Left forelimb (tissue), 1 donor: Measurements from ENCODE around the gene C1S.
A peak's percentile ranks its signal among the peaks of the same experiment; 100 is the strongest.
"Not testable (repeated sequence)": the region's sequence is repeated elsewhere in the genome, so short reads cannot be mapped to it uniquely, and the experiment has no call there.

Experiments used
- DNase-seq: peaks from one replicate; pipeline ENCODE4 v3.0.0-alpha.2; 2018; ENCODE audit warnings: low spot score

The C1S gene

DNA sequence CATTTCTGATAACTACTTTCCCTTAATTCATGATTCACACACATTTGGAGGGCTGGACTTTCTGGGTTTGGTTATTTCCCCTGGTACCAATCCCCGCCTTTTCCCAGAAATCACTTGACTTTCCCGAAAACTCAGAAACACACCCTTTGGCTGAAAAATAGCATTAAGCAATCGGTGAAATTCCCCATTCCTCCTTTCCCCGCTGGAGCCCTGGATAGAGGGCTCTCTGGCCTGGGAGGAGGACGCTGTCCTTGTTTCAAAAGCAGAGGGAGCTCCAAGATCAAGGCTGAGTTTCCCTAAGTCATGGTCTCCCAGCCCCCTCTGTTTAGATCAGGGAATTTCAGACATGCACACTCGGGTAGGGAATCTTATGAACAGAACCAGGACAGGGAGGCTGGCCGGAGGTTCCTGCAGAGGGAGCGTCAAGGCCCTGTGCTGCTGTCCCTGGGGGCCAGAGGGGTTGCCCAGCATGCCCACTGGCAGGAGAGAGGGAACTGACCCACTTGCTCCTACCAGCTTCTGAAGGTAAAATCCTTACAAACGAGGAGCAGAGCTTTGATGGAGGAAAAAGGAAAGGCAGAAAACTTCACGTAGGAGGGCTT lies at the start of gene C1S:
Gene C1S (plus strand): TSS at position 366 of the 602 bp plus-strand sequence. CDS start 1,195 bp downstream, outside the sequence.
- DNase-seq = peak; percentile 77

- not testable (repeated sequence) for DNase-seq
Measured at GRCh38 chr12:7011398-7011797, 49.1 kb upstream of the C1S start.

DNA sequence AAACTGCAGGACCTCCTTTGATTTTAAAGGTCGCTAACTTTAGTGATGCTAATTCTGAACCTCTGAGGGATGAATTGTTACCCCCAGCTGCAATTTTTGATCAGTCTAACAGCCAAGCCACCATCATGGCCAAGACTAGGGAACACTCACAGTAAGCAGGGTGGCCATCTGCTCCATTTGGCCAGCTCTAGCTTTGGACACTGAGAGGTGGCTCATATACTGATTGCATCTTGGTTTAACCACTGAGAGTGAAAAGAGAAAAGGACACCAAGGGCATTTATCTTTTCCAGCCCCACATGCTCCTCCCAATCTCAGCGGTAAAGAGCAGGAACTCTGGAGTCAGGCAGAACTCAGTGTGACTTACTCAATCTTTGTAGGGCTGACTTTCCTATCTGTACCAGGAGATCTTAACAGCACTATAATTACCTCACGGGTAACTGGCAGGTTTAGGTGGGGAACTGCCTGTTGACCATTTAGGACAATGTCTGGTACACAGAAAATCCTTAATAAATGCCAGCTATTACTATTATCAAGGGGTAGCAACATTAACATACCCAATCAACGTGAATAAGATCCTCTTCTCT lies 48.4 kb upstream of the C1S start:
- no peak for DNase-seq

DNA sequence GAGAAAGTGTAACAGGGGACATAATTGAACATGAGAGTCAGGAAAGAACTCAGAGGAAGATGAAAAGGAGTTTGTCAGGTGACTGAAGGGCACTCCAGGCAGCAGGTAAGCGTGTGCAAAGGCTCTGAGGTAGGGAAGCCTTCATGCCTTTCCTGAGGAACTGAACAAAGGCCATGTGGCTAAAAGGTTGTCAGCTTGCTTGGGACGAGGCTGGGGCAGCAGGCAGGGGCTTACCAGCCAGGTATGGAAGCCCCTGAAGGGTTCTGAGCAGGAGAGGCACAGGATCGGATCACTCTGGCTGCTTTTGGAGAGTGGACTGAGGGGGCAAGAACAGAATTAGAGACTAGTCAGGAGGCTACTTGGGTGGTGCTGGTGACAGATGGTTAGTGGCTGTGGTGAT lies 47.4 kb upstream of the C1S start:
- DNase-seq = no peak

DNA sequence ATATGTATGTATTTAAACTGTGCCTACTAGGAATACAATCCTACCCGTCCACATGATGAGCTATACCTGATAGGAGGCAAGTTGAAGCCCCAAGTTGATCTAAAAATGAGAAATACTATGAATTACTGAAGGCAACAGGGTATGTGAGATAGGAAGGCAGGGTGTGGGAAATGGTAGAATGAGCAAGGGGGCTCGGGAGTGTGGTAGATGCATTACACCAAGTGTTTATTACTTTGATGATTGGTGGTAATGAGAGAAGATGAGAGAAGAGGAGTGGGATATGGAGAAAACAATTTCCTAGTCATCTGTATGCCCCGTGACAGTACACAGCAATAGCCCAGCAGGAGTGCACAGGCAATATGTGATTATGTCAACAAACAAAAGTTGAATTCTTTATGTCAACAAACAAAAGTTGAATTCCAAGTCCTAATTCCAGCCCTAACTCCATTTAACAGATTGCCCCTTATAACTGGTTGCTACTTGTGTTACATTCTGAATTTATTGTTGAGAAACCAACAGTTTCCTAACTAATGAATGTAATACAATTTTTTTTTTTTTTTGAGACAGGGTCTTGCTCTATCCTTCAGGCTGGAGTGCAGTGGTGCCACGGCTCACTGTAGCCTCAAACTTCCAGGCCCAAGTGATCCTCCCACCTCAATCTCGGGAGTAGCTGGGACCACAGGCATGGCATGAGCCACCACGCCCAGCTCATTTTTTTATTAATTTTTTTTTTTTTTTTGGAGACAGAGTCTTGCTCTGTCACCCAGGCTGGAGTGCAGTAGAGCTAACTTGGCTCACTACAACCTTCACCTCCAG lies 44.8 kb upstream of the C1S start:
- no peak for DNase-seq

GRCh38 chr12:7016958-7017571 lies 43.5 kb upstream of the C1S start:
- no peak for DNase-seq

GRCh38 chr12:7017870-7018349 lies 42.6 kb upstream of the C1S start:
- DNase-seq = no peak

GRCh38 chr12:7018350-7019042 lies 42.0 kb upstream of the C1S start, which contains the start of gene LPCAT3:
Gene LPCAT3 (minus strand): TSS chr12:7018476. CDS start chr12:7018424, 52 bp downstream.
- peak; percentile 98 for DNase-seq

DNA sequence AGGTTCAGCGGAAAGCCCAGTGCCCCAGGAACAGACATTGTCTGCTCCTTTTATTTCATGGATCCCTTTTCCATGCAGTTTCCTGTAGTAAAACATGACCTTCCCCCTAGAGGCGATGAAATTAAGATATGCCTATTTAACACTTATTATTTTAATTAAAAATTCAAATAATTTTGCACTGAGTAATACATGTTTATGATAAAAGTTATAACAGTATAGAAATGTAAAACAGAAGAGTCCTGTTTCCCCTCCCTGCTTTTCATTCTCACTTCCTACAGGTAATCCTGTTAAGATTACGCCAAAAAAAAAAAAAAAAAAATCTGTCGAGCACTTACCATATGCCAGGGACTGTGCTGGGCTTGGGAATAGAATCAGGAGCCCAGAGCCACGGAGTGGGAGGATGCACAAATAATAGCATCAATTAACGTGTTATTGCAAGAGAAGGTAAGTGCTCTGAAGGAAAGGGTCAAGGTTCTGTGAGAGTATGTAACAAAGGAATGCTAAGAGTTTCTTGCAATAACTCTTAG lies 41.4 kb upstream of the C1S start:
- DNase-seq = no peak

- DNase-seq = no peak
Measured at GRCh38 chr12:7021956-7022355, 38.6 kb upstream of the C1S start.

DNA sequence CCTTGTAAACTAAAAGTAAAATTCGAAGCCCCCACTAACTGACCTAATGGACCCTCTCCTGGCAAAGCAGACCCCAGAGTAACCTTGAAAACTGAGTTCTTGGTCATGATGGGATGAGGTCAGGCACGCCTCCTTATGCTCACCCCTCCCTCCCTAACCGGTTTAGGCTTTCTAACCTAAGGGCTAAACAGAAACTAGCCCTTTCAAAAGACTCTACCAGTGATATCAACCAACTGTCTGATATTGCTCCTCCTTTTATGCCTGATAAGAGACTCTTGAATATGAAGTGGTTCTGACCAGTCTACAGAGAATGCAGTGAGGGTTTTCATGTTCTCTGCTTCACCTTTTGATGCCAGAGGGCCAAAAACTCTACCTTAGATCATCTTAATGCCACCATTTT lies 37.4 kb upstream of the C1S start:
- DNase-seq = no peak

- DNase-seq = no peak
Measured at GRCh38 chr12:7026854-7027253, 33.7 kb upstream of the C1S start.

GRCh38 chr12:7031306-7031705 lies 29.2 kb upstream of the C1S start:
- DNase-seq = no peak

DNA sequence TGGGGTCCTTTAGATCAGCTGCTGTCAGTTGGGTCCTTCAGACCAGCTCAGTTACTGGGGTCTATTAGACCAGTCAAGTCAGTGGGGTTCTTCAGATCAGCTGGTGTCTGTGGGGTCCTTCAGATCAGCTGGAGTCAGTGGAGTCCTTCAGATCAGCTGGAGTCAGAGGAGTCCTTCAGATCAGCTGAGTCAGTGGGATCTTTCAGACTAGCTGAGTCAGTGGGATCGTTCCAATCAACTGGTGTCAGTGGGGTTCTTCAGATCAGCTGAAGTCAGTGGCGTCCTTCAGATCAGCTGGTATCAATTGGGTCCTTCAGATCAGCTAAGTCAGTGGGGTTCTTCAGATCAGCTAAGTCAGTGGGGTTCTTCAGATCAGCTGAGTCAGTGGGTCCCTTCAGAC lies 27.5 kb upstream of the C1S start:
- DNase-seq = no peak

GRCh38 chr12:7034464-7034863 lies 26.1 kb upstream of the C1S start:
- no peak for DNase-seq

- no peak for DNase-seq
Measured at GRCh38 chr12:7035463-7035862, 25.1 kb upstream of the C1S start.

DNA sequence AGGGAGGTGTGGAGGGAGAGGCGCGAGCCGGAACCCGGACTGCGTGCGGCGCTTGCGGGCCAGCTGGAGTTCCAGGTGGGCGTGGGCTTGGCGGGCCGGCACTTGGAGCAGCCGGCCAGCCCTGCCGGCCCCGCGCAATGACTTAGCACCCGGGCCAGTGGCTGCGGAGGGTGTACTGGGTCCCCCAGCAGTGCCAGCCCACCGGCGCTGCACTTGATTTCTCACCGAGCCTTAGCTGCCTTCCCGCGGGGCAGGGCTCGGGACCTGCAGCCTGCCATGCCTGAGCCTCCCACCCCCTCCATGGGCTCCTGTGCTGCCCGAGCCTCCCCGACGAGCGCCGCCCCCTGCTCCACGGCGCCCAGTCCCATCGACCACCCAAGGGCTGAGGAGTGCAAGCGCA lies 23.1 kb upstream of the C1S start:
- not testable (repeated sequence) for DNase-seq

DNA sequence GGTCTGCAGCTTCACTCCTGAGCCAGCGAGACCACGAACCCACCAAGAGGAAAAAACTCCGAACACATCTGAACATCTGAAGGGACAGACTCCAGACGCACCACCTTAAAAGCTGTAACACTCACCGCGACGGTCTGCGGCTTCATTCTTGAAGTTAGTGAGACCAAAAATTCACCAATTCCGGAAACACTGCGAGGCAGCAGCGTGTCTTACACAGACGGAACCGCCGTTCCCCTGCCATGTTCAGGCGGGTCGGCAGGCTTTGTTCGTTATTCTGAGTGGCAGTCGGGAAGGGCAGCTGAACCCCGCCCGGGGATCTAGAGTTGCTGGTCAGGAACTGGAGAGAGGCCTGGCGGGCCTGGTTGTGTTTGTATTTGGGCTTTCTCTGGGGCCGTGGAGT lies 21.9 kb upstream of the C1S start:
- no peak for DNase-seq

DNA sequence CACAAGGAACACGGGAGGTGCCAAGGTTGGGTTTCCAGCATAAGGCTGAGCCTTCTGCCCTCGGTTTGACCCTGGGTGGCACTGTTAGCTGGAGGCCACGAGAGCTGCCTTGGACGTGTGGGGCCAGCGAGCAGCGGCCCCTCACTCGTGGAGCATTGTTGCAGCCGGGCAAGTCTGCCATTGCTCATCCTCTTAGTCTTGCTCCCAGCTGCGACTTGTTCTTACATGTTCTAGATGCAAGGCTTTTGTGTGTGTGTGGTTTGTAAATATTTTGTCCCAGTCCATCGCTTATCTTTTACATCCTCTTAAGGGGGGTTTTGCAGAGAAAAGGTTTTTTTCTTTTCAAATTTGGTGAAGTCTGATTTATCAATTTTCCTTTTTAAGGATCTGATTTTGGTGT lies 21.1 kb upstream of the C1S start:
- no peak for DNase-seq

DNA sequence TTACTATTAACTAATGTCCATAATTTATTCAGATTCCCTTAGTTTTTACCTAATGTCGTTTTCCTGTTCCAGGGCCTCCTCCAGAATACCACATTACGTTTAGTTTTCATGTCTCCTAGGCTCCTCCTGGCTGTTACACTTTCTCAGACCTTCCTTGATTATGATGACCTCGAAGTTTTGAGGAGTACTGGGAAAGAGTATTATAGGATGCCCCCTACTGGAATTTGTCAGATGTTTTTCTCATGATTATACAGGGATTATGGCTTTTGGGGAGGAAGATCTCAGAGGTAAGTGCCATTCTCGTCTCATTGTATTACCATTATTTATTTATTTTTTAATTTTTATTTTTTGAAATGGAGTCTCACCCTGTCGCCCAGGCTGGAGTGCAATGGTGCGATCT lies 17.7 kb upstream of the C1S start:
- DNase-seq = no peak

DNA sequence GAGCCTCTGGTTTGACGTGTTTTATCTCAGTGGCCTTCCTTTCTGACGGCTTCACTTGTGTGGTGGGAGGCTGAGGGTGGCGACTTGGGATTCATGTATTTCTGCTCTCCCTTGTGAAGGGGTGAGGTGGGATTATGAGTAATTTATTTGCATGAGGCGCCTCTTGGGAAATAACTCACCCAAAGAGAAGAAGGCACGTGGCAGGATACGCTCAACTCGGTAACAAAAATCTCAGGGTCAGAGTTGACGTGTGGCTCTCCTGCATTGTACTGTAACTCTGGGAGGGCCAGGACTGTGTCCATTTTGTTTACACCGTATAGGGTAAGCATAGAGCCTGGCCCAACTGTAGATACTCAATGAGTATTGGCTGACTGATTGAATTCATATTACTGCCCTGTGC lies 14.6 kb upstream of the C1S start:
- no peak for DNase-seq
